Activated naive CD8-positive, alpha-beta T cell (primary cell): ENCODE data around the gene STAT5B.
A peak's percentile ranks its signal among the peaks of the same experiment; 100 is the strongest.

ENCODE experiments used
- H3K27ac Mint-ChIP-seq: one replicate; pipeline ENCODE4 v1.8.0; 2021; ENCODE audit warnings: mixed read lengths
- H3K27me3 Mint-ChIP-seq: one replicate; pipeline ENCODE4 v1.8.0; 2021; ENCODE audit warnings: mixed read lengths
- H3K36me3 Mint-ChIP-seq: one replicate; pipeline ENCODE4 v1.8.0; 2021; ENCODE audit warnings: mixed read lengths
- H3K4me1 Mint-ChIP-seq: one replicate; pipeline ENCODE4 v1.8.0; 2021; ENCODE audit warnings: low read depth, mixed read lengths
- H3K4me3 Mint-ChIP-seq: one replicate; pipeline ENCODE4 v1.8.0; 2021; ENCODE audit warnings: mild to moderate bottlenecking, mixed read lengths
- H3K9me3 Mint-ChIP-seq: one replicate; pipeline ENCODE4 v1.8.0; 2021; ENCODE audit warnings: low read depth, mixed read lengths

Gene STAT5B

GRCh38 chr17:42184713-42185620, 91.2 kb downstream of the STAT5B start, which contains the start of gene HCRT:
TSS of gene HCRT (minus strand) at chr17:42185452. CDS start at chr17:42185365, 87 bp downstream.
- no peaks in the 10 kb centered on the region for H3K27me3 Mint-ChIP-seq
- H3K4me3 Mint-ChIP-seq: peak within 1 kb of the TSS; percentile 81
- H3K9me3 Mint-ChIP-seq: no peaks in the 10 kb centered on the region
- H3K27ac Mint-ChIP-seq: peak within 1 kb of the TSS; percentile 66
- H3K4me1 Mint-ChIP-seq: peaks cover 23% of the 10 kb centered on the region
- H3K36me3 Mint-ChIP-seq: no peaks in the 10 kb centered on the region

- Mint-ChIP-seq H3K27me3 (peaks cover 5% of the 10 kb centered on the region), H3K27ac (peak overlapping the region; percentile 62), H3K4me1 (peaks cover 31% of the 10 kb centered on the region), H3K36me3 (no peaks in the 10 kb centered on the region), H3K4me3 (peak overlapping the region; percentile 85), H3K9me3 (no peaks in the 10 kb centered on the region)
These were observed 92.2 kb downstream of the STAT5B start for GRCh38 chr17:42183741-42184711.

GRCh38 chr17:42182927-42183734, 93.1 kb downstream of the STAT5B start:
- Mint-ChIP-seq H3K27me3 (peaks cover 7% of the 10 kb centered on the region), H3K36me3 (peaks cover 2% of the 10 kb centered on the region), H3K4me3 (peak overlapping the region; percentile 85), H3K9me3 (no peaks in the 10 kb centered on the region), H3K27ac (peak overlapping the region; percentile 62), H3K4me1 (peaks cover 36% of the 10 kb centered on the region)

- H3K4me1 Mint-ChIP-seq: peaks cover 36% of the 10 kb centered on the region
- no peaks in the 10 kb centered on the region for H3K9me3 Mint-ChIP-seq
- H3K27me3 Mint-ChIP-seq: peaks cover 7% of the 10 kb centered on the region
- peak overlapping the region; percentile 58 for H3K4me3 Mint-ChIP-seq
- H3K36me3 Mint-ChIP-seq: peaks cover 5% of the 10 kb centered on the region
- no peak overlapping the region for H3K27ac Mint-ChIP-seq
These were observed 94.4 kb downstream of the STAT5B start for GRCh38 chr17:42181851-42182207.

GRCh38 chr17:42180922-42181850, 95.0 kb downstream of the STAT5B start, which contains the start of gene KCNH4:
TSS of gene KCNH4 (minus strand) at chr17:42181142. CDS start at chr17:42180945, 197 bp downstream.
- H3K36me3 Mint-ChIP-seq: peaks cover 5% of the 10 kb centered on the region
- H3K4me1 Mint-ChIP-seq: peaks cover 36% of the 10 kb centered on the region
- H3K9me3 Mint-ChIP-seq: no peaks in the 10 kb centered on the region
- peak within 1 kb of the TSS; percentile 70 for H3K4me3 Mint-ChIP-seq
- H3K27me3 Mint-ChIP-seq: peaks cover 7% of the 10 kb centered on the region
- no peak within 1 kb of the TSS for H3K27ac Mint-ChIP-seq

- H3K27ac Mint-ChIP-seq: no peak overlapping the region
These were observed 95.7 kb downstream of the STAT5B start for GRCh38 chr17:42180411-42180921.

GRCh38 chr17:42179911-42180410, 96.2 kb downstream of the STAT5B start:
- H3K27me3 Mint-ChIP-seq: peaks cover 7% of the 10 kb centered on the region
- peak overlapping the region; percentile 70 for H3K4me3 Mint-ChIP-seq
- H3K36me3 Mint-ChIP-seq: peaks cover 5% of the 10 kb centered on the region
- H3K9me3 Mint-ChIP-seq: no peaks in the 10 kb centered on the region
- H3K4me1 Mint-ChIP-seq: peaks cover 36% of the 10 kb centered on the region
- H3K27ac Mint-ChIP-seq: no peak overlapping the region

More at GRCh38 chr17:42180411-42180921, 95.7 kb downstream of the STAT5B start:
- Mint-ChIP-seq H3K9me3 (no peaks in the 10 kb centered on the region), H3K4me3 (peak overlapping the region; percentile 70), H3K27me3 (peaks cover 7% of the 10 kb centered on the region), H3K4me1 (peaks cover 36% of the 10 kb centered on the region), H3K36me3 (peaks cover 5% of the 10 kb centered on the region)

- Mint-ChIP-seq H3K9me3 (no peaks in the 10 kb centered on the region), H3K4me3 (peak overlapping the region; percentile 54), H3K27me3 (peaks cover 7% of the 10 kb centered on the region), H3K36me3 (peaks cover 5% of the 10 kb centered on the region), H3K27ac (no peak overlapping the region), H3K4me1 (peaks cover 30% of the 10 kb centered on the region)
These were observed 96.9 kb downstream of the STAT5B start for GRCh38 chr17:42179335-42179734.

GRCh38 chr17:42178817-42179216, 97.4 kb downstream of the STAT5B start:
- Mint-ChIP-seq H3K27me3 (peaks cover 7% of the 10 kb centered on the region), H3K9me3 (no peaks in the 10 kb centered on the region), H3K36me3 (peaks cover 5% of the 10 kb centered on the region), H3K4me3 (peak overlapping the region; percentile 54), H3K27ac (no peak overlapping the region), H3K4me1 (peaks cover 30% of the 10 kb centered on the region)

GRCh38 chr17:42177684-42178083, 98.5 kb downstream of the STAT5B start:
- Mint-ChIP-seq H3K9me3 (no peaks in the 10 kb centered on the region), H3K4me3 (no peak overlapping the region), H3K27ac (no peak overlapping the region), H3K36me3 (peaks cover 5% of the 10 kb centered on the region), H3K4me1 (peaks cover 19% of the 10 kb centered on the region), H3K27me3 (peaks cover 7% of the 10 kb centered on the region)

- peaks cover 2% of the 10 kb centered on the region for H3K27me3 Mint-ChIP-seq
- H3K36me3 Mint-ChIP-seq: peaks cover 5% of the 10 kb centered on the region
- H3K27ac Mint-ChIP-seq: no peak overlapping the region
- peaks cover 7% of the 10 kb centered on the region for H3K4me1 Mint-ChIP-seq
- H3K4me3 Mint-ChIP-seq: no peak overlapping the region
- H3K9me3 Mint-ChIP-seq: no peaks in the 10 kb centered on the region
These were observed 101.9 kb downstream of the STAT5B start for GRCh38 chr17:42174126-42174783.

GRCh38 chr17:42171831-42172230, 104.4 kb downstream of the STAT5B start:
- H3K9me3 Mint-ChIP-seq: no peaks in the 10 kb centered on the region
- H3K36me3 Mint-ChIP-seq: no peaks in the 10 kb centered on the region
- no peak overlapping the region for H3K27ac Mint-ChIP-seq
- no peaks in the 10 kb centered on the region for H3K4me1 Mint-ChIP-seq
- H3K27me3 Mint-ChIP-seq: no peaks in the 10 kb centered on the region
- no peak overlapping the region for H3K4me3 Mint-ChIP-seq
